HG03469 (cell line): Measurements from ENCODE around the gene MYO18B.

Experiments
- ATAC-seq: cut with Tn5 transposase; IDR thresholded peaks from one replicate; pipeline ENCODE4 v1.9.1; 2021; ENCODE audit warnings: mild to moderate bottlenecking, moderate library complexity, moderate number of reproducible peaks; ENCODE audit not compliant: unreplicated experiment

MYO18B gene

DNA sequence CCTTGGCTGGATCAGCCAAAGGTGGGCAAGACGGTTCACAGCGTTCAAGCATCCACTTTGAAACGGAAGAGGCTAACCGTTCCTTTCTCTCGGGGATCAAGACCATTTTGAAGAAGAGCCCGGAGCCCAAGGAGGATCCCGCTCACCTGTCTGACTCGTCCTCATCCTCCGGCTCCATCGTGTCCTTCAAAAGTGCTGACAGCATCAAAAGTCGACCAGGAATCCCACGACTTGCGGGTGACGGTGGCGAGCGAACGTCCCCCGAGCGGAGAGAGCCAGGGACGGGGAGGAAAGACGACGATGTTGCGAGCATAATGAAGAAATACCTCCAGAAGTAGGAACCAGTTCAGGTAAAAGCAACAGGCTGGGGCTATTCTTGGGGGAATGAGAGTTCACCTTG lies 285.4 kb downstream of the MYO18B start:
- no peak for ATAC-seq

DNA sequence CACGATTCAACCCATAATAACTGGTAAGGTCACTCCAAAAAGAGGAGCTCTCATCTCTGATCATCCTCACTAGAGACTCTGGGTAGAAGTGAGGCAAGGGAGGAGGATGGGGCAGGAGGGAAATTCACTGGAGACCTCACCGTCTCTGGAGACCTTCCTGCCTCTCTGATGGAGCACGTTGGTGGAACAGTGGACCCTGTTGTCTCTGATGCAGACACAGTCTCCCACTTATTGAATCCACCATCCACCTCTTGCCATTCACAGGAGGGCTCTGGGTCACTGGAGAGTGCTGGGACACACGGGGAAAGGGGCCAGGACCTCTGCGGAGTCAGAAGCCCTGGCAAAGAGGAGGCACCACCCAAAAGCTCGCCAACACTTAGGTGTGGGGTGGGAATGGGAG lies 289.7 kb downstream of the MYO18B start:
- no peak for ATAC-seq

- ATAC-seq: no peak
Measured at GRCh38 chr22:26033071-26033470, 291.1 kb downstream of the MYO18B start.

GRCh38 chr22:26033586-26033985 lies 291.6 kb downstream of the MYO18B start:
- ATAC-seq: no peak

GRCh38 chr22:26035523-26035922 lies 293.5 kb downstream of the MYO18B start:
- ATAC-seq: no peak

- ATAC-seq: no peak
Measured at GRCh38 chr22:26038365-26038764, 296.4 kb downstream of the MYO18B start.

- ATAC-seq: no peak
Measured at GRCh38 chr22:26041931-26042330, 299.9 kb downstream of the MYO18B start.

DNA sequence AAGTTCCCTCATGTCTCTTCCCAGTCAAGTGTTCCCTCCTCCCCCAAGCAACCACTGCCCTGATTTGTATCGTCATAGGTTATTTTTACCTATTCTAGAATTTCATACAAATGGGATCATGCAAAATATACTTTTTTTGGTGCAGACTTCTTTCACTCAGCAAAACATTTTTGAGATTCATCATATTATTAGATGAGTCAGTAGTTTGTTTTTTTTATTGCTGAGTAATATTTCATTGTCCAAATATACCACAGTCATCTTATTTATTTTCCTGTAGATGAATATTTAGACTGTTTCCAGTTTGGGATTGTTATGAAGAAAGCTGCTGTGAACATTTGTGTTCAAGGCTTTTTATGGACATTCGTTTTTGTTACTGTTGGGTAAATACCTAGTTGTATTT lies 301.0 kb downstream of the MYO18B start:
- ATAC-seq: no peak

GRCh38 chr22:26045051-26045450 lies 303.1 kb downstream of the MYO18B start:
- no peak for ATAC-seq

DNA sequence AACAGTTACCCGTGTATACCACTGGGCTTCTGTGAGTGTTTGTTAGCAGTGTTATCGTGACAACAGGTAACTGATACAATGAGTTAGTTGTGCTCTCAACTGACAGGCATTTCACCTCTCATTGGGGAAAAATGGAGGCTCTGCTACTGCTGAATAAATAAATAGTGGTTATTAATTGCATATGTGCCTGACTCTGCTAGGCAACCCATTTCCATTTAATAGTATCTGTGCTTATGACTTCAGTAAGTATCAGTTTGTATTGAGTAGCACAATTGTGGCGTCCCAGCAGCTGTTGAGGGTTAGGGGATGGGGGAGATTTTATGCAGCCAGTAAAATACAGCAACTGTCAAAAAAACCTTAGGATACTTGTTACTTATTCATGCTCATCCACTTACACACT lies 303.9 kb downstream of the MYO18B start:
- ATAC-seq: no peak

DNA sequence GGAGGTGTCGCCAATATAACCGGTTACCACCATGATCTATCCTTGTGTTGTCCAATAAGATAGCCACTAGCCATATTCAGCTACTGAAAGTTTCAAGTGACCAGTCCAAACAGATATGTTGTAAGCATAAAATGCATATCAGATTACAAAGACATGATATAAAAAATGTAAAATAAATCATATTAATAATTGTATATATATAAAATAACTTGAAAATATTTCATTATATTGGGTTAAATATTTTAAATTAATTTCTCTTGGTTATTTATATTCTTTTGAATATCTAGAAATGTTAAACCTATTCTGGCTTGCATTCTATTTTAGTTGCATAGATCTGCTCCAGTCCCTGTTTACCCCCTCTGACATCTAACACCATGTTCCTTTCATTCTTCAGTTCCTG lies 305.5 kb downstream of the MYO18B start:
- no peak for ATAC-seq

DNA sequence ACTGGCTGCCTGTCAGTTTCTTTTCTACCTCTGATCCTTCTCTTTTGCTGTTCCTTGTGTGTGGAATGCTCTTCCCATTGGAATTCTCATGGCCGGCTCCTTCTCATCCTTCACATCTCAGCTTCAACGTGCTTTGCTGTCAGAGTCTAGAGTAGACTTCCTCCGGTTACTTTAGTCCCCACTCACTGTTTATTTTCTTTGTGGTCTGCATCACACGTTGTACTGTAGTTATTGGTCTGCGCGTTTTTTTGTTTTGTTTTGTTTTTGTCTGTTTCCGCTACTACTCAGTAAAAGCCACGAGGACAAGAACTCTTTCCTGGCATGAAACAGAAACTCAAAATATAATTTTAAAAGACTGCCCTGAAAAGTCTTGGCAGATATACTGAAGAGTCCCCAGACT lies 305.9 kb downstream of the MYO18B start:
- ATAC-seq: no peak

- no peak for ATAC-seq
Measured at GRCh38 chr22:26050079-26050478, 308.1 kb downstream of the MYO18B start.

DNA sequence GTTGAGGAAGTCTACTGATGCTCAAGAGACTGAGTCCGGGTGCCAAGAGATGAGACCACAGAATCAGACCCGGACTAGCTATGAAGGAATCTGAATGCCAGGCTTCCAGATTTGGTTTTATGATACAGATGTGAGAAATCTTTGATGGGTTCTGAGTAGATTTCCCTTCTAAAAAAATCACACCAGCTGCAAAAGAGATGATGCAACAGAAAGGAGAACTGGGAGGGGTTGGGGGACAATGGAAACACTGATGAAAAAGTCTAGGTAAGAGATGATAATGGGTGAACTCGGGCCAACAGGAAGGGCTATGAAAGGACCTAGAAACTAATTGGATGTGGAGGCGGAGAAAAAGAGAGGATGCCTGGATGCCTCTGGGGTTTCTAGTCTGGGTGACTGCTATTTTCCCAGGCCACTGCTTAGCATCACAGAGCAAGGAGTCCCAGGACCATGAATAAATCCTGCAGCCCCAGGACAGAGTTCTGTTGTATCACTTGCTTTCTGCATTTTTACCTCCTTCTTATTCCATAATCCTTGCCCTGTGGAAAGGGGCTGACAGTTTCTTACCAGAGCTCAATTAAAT lies 311.8 kb downstream of the MYO18B start:
- ATAC-seq: no peak

GRCh38 chr22:26054841-26055605 lies 313.0 kb downstream of the MYO18B start:
- no peak for ATAC-seq

- no peak for ATAC-seq
Measured at GRCh38 chr22:26055693-26056092, 313.7 kb downstream of the MYO18B start.

- ATAC-seq: no peak
Measured at GRCh38 chr22:26056455-26057200, 314.6 kb downstream of the MYO18B start.

- no peak for ATAC-seq
Measured at GRCh38 chr22:26057731-26058130, 315.7 kb downstream of the MYO18B start.

DNA sequence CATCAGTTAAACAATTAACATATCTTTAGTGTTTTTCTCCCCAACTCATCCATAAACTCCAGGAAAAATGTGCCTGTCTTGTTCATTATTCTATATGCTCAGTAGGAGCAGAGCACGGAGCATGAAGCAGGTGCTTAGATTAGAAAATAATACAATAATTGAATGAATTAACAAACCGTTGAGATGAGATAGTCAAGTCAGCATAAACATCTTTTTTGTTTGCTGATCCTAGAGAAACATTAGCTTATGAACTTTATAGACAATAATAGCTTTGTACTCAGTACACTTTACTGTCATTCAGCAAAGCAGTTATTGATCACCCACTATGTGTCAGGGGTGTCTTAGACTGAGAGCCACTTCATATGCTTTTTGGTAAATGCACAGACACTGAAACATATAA lies 322.1 kb downstream of the MYO18B start:
- ATAC-seq: no peak

DNA sequence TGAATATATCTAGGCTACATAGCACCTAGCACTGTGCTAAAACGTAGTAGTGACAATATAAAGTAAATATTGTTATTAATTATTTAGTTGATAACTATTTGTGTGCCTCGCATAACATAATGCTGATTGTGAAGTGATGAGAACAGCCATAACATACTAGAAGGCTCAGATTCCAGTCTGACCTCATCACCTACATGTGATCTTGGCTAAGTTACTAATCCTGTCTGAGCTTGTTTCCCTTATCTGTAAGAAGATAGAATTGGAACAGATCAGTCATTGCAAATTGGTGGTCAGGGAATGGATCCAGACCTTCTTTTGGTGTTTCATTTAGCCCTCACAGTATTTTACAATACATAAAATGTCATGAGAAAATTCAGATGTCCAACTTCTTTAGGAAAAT lies 323.9 kb downstream of the MYO18B start:
- no peak for ATAC-seq

GRCh38 chr22:26066534-26066933 lies 324.5 kb downstream of the MYO18B start:
- ATAC-seq: no peak

GRCh38 chr22:26068571-26068970 lies 326.6 kb downstream of the MYO18B start:
- ATAC-seq: no peak
